CD4-positive, alpha-beta T cell treated with Interleukin-17A for 1 hour (primary cell): Measurements from ENCODE around the gene UNC93A.
"Not testable (repeated sequence)": the region's sequence is repeated elsewhere in the genome, so short reads cannot be mapped to it uniquely, and the experiment has no call there.

Source experiments
- DNase-seq: peaks from one replicate; pipeline ENCODE4 v3.0.0-alpha.2; 2020

Gene UNC93A

DNA sequence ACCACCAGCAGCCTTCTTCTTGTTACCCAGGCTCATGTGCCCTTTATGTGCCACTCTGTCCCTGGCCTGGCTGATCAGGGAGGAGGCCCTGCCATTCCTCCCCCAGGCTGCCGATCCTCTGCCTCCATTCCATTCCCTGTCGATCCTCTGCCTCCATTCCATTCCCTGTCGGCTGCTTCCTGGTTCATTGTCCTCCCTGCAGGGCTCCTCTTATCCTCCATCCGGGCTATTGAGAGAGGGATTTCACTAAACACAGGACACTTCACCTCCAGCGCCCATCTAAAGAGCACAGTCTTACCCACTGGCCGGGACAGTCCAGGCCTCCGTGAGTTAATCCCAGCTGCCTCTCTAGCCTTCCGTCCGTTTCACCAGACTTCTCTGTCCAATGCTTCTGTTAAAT lies 26.1 kb downstream of the UNC93A start:
- DNase-seq: no peak

DNA sequence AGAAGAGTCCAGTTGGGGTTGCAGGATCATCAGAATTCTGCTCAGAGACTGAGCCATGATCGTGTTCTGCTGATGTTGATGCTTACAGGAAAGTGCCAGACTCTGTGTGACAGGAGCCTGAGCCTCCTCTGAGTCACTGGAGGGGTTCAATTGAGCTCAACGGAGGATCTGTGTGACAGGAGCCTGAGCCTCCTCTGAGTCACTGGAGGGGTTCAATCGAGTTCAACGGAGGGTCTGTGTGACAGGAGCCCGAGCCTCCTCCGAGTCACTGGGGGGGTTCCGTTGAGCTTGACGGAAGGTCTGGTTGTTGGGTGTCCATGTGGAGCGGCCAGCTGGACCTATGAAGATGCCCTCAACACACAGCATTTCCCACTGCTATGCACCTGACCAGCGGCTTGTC lies 27.2 kb downstream of the UNC93A start:
- DNase-seq: not testable (repeated sequence)

DNA sequence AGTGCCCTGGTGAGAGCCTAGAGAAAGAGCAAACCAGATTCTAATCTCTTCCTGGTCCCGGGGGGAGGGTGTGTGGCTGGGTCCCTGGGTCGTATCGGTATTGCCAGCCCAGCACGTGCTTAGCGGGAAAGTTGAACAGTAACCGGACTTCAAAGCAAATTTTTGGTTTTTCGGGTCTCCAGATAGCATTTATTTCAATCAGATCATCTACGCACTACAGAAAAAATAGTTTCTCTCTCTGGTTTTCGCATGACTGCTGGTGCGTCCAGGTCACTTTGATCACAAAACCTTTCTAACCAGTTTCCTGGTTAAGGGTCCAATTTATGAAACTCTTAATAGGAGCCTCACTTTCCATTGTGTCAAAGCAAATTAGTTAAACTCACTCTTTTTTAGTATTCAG lies 27.7 kb downstream of the UNC93A start:
- not testable (repeated sequence) for DNase-seq

DNA sequence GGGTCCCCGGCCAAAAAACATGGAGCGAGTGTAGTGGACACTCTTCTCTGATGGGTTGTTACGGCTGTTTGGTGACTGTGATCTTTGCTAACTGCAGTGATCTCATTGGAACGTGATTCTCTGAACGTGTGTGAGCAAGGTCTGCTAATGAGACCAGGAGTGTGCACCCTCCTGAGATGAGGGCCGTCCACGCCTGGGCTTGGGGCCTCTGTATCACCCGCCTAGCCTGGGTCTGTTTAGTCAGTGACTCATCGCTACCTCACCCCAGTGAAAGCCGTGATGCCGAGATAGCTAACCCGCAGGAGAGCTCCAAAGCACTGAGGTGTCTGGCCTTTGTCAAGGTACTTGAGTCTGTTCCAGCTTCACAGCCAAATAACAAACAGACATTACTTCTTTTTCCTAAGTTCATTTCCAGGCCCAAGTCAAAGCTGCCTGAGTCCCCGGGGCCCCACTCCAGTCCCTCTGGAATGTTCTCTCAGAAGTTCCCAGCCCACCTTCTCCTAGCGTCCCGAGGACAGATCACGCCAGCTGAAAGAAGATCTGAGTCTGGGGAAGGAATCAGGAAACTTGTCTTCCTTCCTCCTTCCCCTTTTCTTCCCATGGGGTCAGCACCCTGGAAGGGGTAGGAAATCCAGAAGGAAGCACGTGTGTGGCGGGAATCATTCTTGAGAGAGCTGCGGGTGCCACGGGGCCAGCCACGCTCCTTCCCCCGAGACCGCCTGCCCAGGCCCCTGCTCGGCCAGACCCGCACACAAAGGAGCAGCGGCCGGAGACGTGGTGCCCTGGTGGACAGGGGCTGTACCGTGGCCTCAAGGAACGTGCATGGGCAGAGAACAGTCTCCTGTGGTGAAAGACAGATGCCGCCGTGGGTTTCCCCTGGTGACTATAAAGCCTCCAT lies 29.0 kb downstream of the UNC93A start:
- DNase-seq: not testable (repeated sequence)

- not testable (repeated sequence) for DNase-seq
These were observed 29.6 kb downstream of the UNC93A start for GRCh38 chr6:167320754-167321056.

GRCh38 chr6:167321185-167321584 lies 30.1 kb downstream of the UNC93A start:
- not testable (repeated sequence) for DNase-seq

DNA sequence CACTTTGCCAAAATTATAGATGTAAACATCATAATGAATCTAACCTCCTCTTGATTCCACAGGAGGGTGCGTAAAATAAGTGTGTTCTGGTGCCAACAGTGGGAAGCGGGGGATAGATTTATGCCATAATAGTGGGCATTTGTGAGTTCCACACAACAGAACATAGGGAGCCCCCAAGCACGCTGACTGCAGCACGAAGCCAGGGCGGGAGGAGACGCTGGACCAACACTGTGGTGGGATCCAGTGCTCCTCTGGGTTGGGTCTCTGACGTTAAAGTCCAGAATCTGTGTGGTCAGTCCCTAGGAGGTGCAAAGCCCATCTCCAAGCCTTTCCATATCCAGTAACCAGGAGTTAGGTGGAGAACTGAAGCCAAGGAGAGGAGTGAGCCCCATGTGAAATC lies 32.0 kb downstream of the UNC93A start:
- no peak for DNase-seq

GRCh38 chr6:167324111-167324510 lies 33.0 kb downstream of the UNC93A start:
- DNase-seq: no peak

DNA sequence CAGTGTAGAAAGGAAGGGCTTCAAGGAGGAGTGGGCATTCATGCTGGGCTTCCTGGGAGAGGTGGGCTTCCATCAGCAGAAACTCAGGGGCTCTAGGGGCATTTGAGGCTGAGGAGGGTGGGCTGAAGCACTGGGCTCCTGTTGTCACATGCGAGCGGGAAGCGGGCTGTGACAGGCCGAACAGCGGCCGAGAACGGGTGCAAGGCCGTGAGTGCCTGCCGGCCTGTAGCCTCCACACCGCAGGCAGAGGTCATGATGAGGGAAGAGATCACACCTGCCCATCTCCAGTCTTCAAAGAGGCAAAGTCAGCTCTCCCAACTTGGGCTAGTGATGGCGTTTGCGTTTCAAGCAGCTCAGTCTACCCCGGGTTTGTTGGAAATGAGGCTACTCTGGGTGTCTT lies 34.7 kb downstream of the UNC93A start:
- no peak for DNase-seq

GRCh38 chr6:167327391-167327790 lies 36.3 kb downstream of the UNC93A start:
- DNase-seq: no peak

DNA sequence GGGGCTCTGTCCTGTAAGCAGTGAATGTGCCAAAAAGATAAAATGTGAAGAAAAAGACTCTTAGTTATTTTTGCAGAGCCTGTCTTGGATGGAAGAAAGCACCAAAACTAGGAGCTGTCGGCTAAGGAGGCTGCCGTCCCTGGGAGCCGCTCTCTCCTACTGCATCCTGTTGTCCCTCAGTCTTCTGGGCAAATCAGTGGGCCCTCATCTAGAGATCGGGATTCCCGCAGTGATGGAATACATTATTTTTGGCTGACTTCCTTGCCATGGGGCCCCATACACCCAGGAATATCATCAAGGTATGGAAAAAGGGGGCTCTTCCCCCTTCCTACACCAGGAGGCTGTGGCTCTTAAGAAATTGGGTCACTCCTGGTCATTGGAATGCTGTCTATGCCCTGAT lies 37.0 kb downstream of the UNC93A start:
- no peak for DNase-seq

DNA sequence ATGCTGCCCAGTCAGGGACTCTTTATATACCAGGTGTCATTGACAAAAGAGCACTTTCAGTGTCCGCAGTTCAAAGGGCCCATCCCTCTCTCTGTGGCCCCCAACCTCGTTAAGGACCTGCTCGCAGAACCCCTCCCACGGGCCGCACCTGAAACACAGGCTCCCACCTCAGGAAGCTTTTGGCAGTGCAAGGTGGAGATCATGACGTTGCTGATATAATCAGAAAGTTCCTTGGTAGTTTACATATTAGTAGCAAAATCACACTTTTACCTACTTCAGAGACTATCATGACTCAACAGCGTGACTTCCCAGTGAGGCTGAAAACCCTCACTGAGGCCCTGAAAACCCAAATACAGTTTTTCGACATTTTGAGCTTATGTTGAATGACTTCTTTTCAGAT lies 37.9 kb downstream of the UNC93A start:
- DNase-seq: no peak

DNA sequence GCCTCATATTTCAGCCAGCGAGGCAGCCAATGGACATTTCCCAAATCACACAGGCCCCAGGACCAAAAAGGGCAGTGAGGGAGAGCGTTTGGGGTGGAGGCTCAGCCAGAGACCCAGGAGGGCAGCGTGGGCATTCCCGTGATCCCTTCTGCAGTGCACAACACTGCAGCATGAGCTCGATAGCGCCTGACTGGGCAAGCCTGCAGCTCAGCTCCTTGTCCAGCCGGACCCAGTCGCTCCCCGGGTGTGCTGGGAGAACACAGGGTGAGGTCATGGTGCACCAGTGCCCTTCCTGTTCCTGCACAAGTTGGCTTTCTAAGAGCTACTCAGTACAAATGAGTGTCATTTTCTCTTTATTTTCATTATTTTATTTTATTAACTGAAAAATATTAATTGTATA lies 39.6 kb downstream of the UNC93A start:
- DNase-seq: no peak

DNA sequence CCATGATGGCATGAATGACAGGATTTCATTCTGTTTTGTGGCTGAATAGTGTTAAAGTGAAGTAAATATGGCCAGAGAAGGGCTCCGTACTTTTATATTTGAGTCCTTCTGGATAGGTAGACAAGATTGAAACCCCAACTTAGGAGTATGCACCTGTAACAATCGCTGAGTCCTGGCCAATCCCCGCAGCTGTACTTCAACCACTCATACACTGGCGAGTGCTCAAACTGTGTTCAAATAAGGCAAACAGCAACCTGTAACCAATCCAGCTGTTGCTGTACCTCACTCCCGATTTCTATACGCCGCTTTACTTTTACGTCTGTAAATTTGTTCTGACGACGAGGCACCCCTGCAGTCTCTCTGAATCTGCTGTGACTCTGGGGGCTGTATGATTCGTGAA lies 40.5 kb downstream of the UNC93A start:
- DNase-seq: no peak

DNA sequence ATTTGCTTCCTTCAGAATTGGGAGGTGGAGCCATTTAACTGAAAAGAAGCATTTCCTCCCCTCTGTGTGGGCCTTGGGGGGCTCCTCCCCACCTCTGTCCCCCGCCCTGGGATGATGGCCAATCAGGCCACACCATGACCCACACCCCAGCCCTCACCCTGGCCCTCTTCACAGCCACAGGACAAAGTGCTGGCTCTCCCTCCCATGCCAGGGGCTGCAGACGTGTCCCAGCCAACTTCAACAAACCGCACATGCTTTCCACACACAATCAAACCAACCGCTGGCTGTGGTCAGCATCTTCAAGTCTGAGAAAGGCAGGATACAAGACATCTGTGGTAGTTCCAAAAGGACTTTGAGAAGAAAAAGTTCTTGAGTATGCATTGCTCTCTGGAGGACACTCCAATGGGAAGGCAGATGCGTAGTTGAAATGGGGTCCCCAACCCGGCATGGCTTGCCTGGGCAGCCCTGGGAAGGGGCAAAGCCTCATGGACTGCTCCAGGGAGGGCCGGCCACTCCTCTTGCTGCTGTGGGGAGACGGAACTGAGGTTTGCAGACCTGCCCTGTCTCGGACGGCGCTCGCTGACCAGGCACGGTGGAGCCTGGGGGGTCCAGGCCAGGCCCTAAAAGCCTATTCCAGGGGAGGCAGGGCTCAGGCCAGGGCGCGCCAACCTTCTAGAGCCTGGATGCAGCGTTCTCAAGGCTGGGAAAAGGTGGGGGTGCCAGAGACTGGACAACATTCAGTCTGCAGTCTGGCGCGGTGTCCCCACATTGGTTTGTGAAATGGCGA lies 45.9 kb downstream of the UNC93A start:
- DNase-seq: no peak

- no peak for DNase-seq
These were observed 46.7 kb downstream of the UNC93A start for GRCh38 chr6:167337675-167338449.

DNA sequence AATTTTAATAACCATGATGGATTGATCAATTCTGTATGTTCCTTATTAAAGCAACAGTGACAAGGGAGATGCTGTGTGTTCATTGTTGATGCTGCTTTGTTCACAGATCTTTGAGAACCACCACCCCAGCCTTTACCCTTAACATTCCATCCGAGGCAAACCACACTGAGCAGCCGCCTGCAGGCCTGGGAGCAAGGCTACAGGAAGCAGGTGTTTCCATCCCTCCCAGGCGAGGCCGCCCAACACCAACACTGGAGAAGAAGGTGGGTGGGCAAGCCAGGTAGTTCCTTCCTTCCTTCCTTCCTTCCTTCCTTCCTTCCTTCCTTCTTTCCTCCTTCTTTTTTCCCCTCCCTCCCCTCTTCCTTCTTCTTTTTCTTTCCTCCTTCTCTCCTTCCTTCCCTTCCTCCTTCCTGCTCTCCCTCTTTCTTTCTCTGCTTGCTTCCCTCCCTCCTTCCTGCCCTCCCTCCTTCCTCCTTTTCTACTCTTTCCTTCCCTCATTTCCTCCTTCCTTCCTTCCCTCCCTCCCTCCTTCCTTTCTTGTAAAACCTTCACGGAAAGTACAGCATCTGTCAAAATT lies 47.5 kb downstream of the UNC93A start:
- DNase-seq: no peak

- no peak for DNase-seq
These were observed 50.0 kb downstream of the UNC93A start for GRCh38 chr6:167341038-167341583.

GRCh38 chr6:167341665-167342655 lies 50.8 kb downstream of the UNC93A start:
- DNase-seq: no peak

- no peak for DNase-seq
These were observed 51.9 kb downstream of the UNC93A start for GRCh38 chr6:167342879-167343610.

GRCh38 chr6:167345348-167345747 lies 54.2 kb downstream of the UNC93A start:
- DNase-seq: no peak
